Brain microvascular endothelial cell (primary cell): Measurements from ENCODE around the gene MSLN.

ENCODE experiments used
- DNase-seq: peaks from one replicate; pipeline ENCODE4 v3.0.0-alpha.2; 2020
- H3K27ac ChIP-seq: fragments of 250-450 bp; sonication (Bioruptor Pico); 2 replicates; pipeline ENCODE4 v1.5.1; 2020; ENCODE audit warnings: mild to moderate bottlenecking, moderate library complexity
- H3K27me3 ChIP-seq: fragments of 250-450 bp; sonication (Bioruptor Pico); replicated peaks from 2 replicates; pipeline ENCODE4 v1.5.1; 2020; ENCODE audit warnings: mild to moderate bottlenecking
- H3K36me3 ChIP-seq: fragments of 250-450 bp; sonication (Bioruptor Pico); replicated peaks from 2 replicates; pipeline ENCODE4 v1.5.1; 2020; ENCODE audit warnings: mild to moderate bottlenecking
- H3K4me3 ChIP-seq: 2 replicates; pipeline ENCODE4 v1.5.1; 2011; ENCODE audit warnings: low read depth, mild to moderate bottlenecking, control low read depth, low read length, moderate library complexity
- CTCF ChIP-seq: IDR thresholded peaks from 2 replicates; pipeline ENCODE4 v1.5.1; 2011; ENCODE audit warnings: low read depth, mild to moderate bottlenecking, moderate library complexity, low read length, control low read depth, inconsistent platforms; ENCODE audit errors: missing control alignments
- in situ Hi-C: cut with HindIII; loops from 2 replicates; pipeline ENCODE4 v1.10.0; 2017; ENCODE audit warnings: low sequenced_read_pairs, low pct_ligation_motif_present

Gene MSLN

GRCh38 chr16:793414-793813 lies 32.9 kb downstream of the MSLN start:
- Histone ChIP-seq H3K36me3 (no peaks in the 10 kb centered on the region), H3K27me3 (no peaks in the 10 kb centered on the region), H3K4me3 (no peak overlapping the region), H3K27ac (no peak overlapping the region)
- TF ChIP-seq CTCF, result no peak
- DNase-seq, result no peak
- in situ Hi-C loops, result no loop called here

GRCh38 chr16:794091-794822 lies 33.7 kb downstream of the MSLN start:
- H3K27me3 ChIP-seq, result no peaks in the 10 kb centered on the region
- H3K27ac ChIP-seq, result no peak overlapping the region
- DNase-seq, result no peak
- in situ Hi-C loops, result no loop called here
- H3K4me3 ChIP-seq, result no peak overlapping the region
- no peaks in the 10 kb centered on the region for H3K36me3 ChIP-seq
- TF ChIP-seq CTCF, result no peak

GRCh38 chr16:794853-795466 lies 34.4 kb downstream of the MSLN start:
- no peak for DNase-seq
- Histone ChIP-seq H3K27ac (no peak overlapping the region), H3K36me3 (no peaks in the 10 kb centered on the region), H3K27me3 (peaks cover 2% of the 10 kb centered on the region), H3K4me3 (no peak overlapping the region)
- TF ChIP-seq CTCF, result no peak
- in situ Hi-C loops, result no loop called here

- in situ Hi-C loops, result no loop called here
- no peak overlapping the region for H3K27ac ChIP-seq
- no peaks in the 10 kb centered on the region for H3K36me3 ChIP-seq
- no peak for DNase-seq
- peaks cover 9% of the 10 kb centered on the region for H3K27me3 ChIP-seq
- TF ChIP-seq CTCF, result no peak
- H3K4me3 ChIP-seq, result no peak overlapping the region
These were observed 35.2 kb downstream of the MSLN start for GRCh38 chr16:795580-796229.

- Histone ChIP-seq H3K27me3 (peaks cover 17% of the 10 kb centered on the region), H3K36me3 (no peaks in the 10 kb centered on the region), H3K27ac (no peak overlapping the region), H3K4me3 (no peak overlapping the region)
- no peak for DNase-seq
- in situ Hi-C loops, result no loop called here
- TF ChIP-seq CTCF, result no peak
These were observed 36.0 kb downstream of the MSLN start for GRCh38 chr16:796296-797119.
